NOMO-1 (cell line): ENCODE results near the gene KRT84.

Experiments used
- DNase-seq, 2 experiments: peaks; one replicate each; lab custom pipeline; 2025; ENCODE audit not compliant: unreplicated experiment in 2 of 2; lab: John Stamatoyannopoulos, UW

The KRT84 gene

GRCh38 chr12:52385226-52385702, at the start of gene KRT84:
Gene KRT84 (minus strand): TSS chr12:52385652. CDS start chr12:52385585, 67 bp downstream.
- no peak for DNase-seq

GRCh38 chr12:52434760-52435530, 49.5 kb upstream of the KRT84 start:
- no peak for DNase-seq

- DNase-seq = no peak
These were observed 48.8 kb upstream of the KRT84 start, which contains the start of gene KRT75 for GRCh38 chr12:52434081-52434733. Gene KRT75 (minus strand): TSS chr12:52434371. CDS start chr12:52434304, 67 bp downstream.

- no peak for DNase-seq
These were observed 48.1 kb upstream of the KRT84 start for GRCh38 chr12:52433501-52434080.

GRCh38 chr12:52432559-52433207, 47.2 kb upstream of the KRT84 start:
- no peak for DNase-seq

- no peak for DNase-seq
These were observed 42.7 kb upstream of the KRT84 start for GRCh38 chr12:52428121-52428520.

- DNase-seq = no peak
These were observed 41.6 kb upstream of the KRT84 start for GRCh38 chr12:52427083-52427482.

- DNase-seq = no peak
These were observed 40.6 kb upstream of the KRT84 start for GRCh38 chr12:52426034-52426433.

GRCh38 chr12:52425466-52425865, 40.0 kb upstream of the KRT84 start:
- DNase-seq = no peak

- DNase-seq = no peak
These were observed 38.4 kb upstream of the KRT84 start for GRCh38 chr12:52423661-52424500.

GRCh38 chr12:52423035-52423434, 37.6 kb upstream of the KRT84 start:
- no peak for DNase-seq

- no peak for DNase-seq
These were observed 34.2 kb upstream of the KRT84 start for GRCh38 chr12:52419656-52420055.

- DNase-seq = no peak
These were observed 33.2 kb upstream of the KRT84 start for GRCh38 chr12:52418576-52419110.

GRCh38 chr12:52417740-52418139, 32.3 kb upstream of the KRT84 start:
- no peak for DNase-seq

GRCh38 chr12:52416795-52417194, 31.3 kb upstream of the KRT84 start:
- DNase-seq = no peak

- no peak for DNase-seq
These were observed 30.7 kb upstream of the KRT84 start for GRCh38 chr12:52415870-52416750.

- no peak for DNase-seq
These were observed 29.5 kb upstream of the KRT84 start for GRCh38 chr12:52414936-52415335.

- DNase-seq = no peak
These were observed 28.4 kb upstream of the KRT84 start for GRCh38 chr12:52413782-52414345.

- DNase-seq = no peak
These were observed 27.8 kb upstream of the KRT84 start for GRCh38 chr12:52413202-52413601.
